ENCODE measurements around the gene PDE7B. TPM values are rescaled to one million over a fixed set of nuclear protein-coding genes. Genes with fewer than 3 reads are reported as not detected.

Gene PDE7B
- total and polyA plus RNA-seq, 9 of the 15 experiments (the other 6 are each of a cell fraction or from before 2014, with no cell fraction given) = 0.01 TPM; not detected in 8

GRCh38 chr6:136012943-136013342, 161.4 kb downstream of the PDE7B start:
- intact Hi-C loops (cut with micrococcal nuclease) = no loop called here
- FAIRE-seq (no peak), DNase-seq (ENCODE audit: extremely low read depth in 1 of 4, low spot score in 3 of 4) (no peak), ATAC-seq (no peak)
- no peaks in the 10 kb centered on the region for H3K9me1 ChIP-seq (ENCODE audit: control insufficient read depth, insufficient read depth, low read length)
- no peak overlapping the region for H3K27ac ChIP-seq (ENCODE audit: extremely low read depth, low read depth, low read length)
- no peak overlapping the region for H3K4me2 ChIP-seq (ENCODE audit: insufficient read depth, low read length)
- H3K79me2 ChIP-seq (ENCODE audit: control insufficient read depth, insufficient read depth, low read length) = no peaks in the 10 kb centered on the region
- H2AFZ ChIP-seq (ENCODE audit: low read depth, low read length) = no peak overlapping the region
- POLR2A ChIA-PET = no interaction called here
- H3K4me3 ChIP-seq = no peak overlapping the region
- H3K27me3 ChIP-seq (ENCODE audit: control insufficient read depth in 2 of 2, insufficient read depth in 2 of 2, low read length in 2 of 2) = no peaks in the 10 kb centered on the region; a peak in 1 of 5 replicates
- CTCF ChIA-PET (ENCODE audit: low intra/inter-chr PET ratio) = no interaction called here
- no peak for TF ChIP-seq ETV1 (tag; conservative IDR thresholded peaks at IDR 0.05; ENCODE audit: low read depth)
- TF ChIP-seq RBFOX2 (IDR thresholded peaks at IDR 0.05; ENCODE audit: low read depth, low read length) = no peak
- TF ChIP-seq ZNF444 (CRISPR knock-in tag; IDR thresholded peaks at IDR 0.05) = no peak
- no peak for TF ChIP-seq POLR2A (conservative IDR thresholded peaks at IDR 0.05)
- TF ChIP-seq DMBX1 (CRISPR knock-in tag; IDR thresholded peaks at IDR 0.05; ENCODE audit: borderline replicate concordance) = no peak
- TF ChIP-seq SREBF1 (IDR thresholded peaks at IDR 0.05; ENCODE audit: borderline replicate concordance, low read depth, low read length) = no peak
- peak; percentile 31; the same call in 1 of the 2 replicates for TF ChIP-seq CEBPB (tag; IDR thresholded peaks at IDR 0.05)
- no peak for TF ChIP-seq ZNF764 (CRISPR knock-in tag; IDR thresholded peaks at IDR 0.05; ENCODE audit: low read depth)
- TF ChIP-seq CEBPG (CRISPR knock-in tag; IDR thresholded peaks at IDR 0.05) = no peak
- TF ChIP-seq CEBPG (tag; conservative IDR thresholded peaks at IDR 0.05 in 1 of 2, IDR thresholded peaks at IDR 0.05 in 1 of 2) = peak in 1 of 2 experiments; percentile 49; a peak in 2 of 4 replicates
- no peak for TF ChIP-seq ZNF324 (CRISPR knock-in tag; IDR thresholded peaks at IDR 0.05)
- TF ChIP-seq U2AF1 (optimal IDR thresholded peaks at IDR 0.05; ENCODE audit: low read depth, low read length) = no peak
- TF ChIP-seq MCM7 (IDR thresholded peaks at IDR 0.05) = no peak
- TF ChIP-seq KLF16 (IDR thresholded peaks at IDR 0.05) = no peak
- TF ChIP-seq HDAC1 (IDR thresholded peaks at IDR 0.05) = no peak
- no peaks in the 10 kb centered on the region for H4K20me1 ChIP-seq (replicated peaks; ENCODE audit: control insufficient read depth, insufficient read depth, low read length)
- in situ Hi-C loops (cut with MboI) = no loop called here
- no peaks in the 10 kb centered on the region for H3K36me3 ChIP-seq (ENCODE audit: control insufficient read depth, insufficient read depth, low read length)
- no peaks in the 10 kb centered on the region for H3K4me1 ChIP-seq (replicated peaks in 1 of 2; ENCODE audit: control insufficient read depth in 2 of 2, insufficient read depth in 2 of 2, low read length in 2 of 2)
- no TSS peak for BruUV-seq (replicated peaks)
- 0% methylated on average over 1 of the region's 1 CpG for WGBS (ENCODE audit: insufficient coverage, low coverage, missing lambda C conversion rate)
- no peak overlapping the region for H3K9ac ChIP-seq (ENCODE audit: insufficient read depth in 1 of 2, low read depth in 2 of 2, low read length in 2 of 2)
- no peaks in the 10 kb centered on the region for H3K9me3 ChIP-seq (replicated peaks; ENCODE audit: control insufficient read depth, insufficient read depth, low read depth, low read length)
